ENCODE data around the gene CCAR1.
"Not testable (repeated sequence)": the region's sequence is repeated elsewhere in the genome, so short reads cannot be mapped to it uniquely, and the experiment has no call there.

CCAR1 gene

GRCh38 chr10:68828833-68829232 is 107.8 kb downstream of the CCAR1 start:
- DNase-seq (ENCODE audit: low read depth in 2 of 2) = no peak

GRCh38 chr10:68829521-68829920 is 108.5 kb downstream of the CCAR1 start:
- no peak for DNase-seq (ENCODE audit: low read depth in 2 of 2)

GRCh38 chr10:68829952-68830351 is 108.9 kb downstream of the CCAR1 start:
- DNase-seq (ENCODE audit: low read depth in 2 of 2) = no peak

GRCh38 chr10:68831961-68832455 is 111.0 kb downstream of the CCAR1 start:
- no peak for DNase-seq (ENCODE audit: low read depth in 2 of 2)

- no peak for DNase-seq (ENCODE audit: low read depth in 2 of 2)
Measured at GRCh38 chr10:68832601-68833000, 111.6 kb downstream of the CCAR1 start.

- DNase-seq (ENCODE audit: low read depth in 2 of 2) = no peak
Measured at GRCh38 chr10:68837626-68838322, 116.7 kb downstream of the CCAR1 start.

- not testable (repeated sequence) for DNase-seq (ENCODE audit: low read depth in 2 of 2)
Measured at GRCh38 chr10:68840650-68841049, 119.6 kb downstream of the CCAR1 start.

All from stimulated activated CD4-positive, alpha-beta T cell treated with anti-CD3 and anti-CD28 coated beads, Interleukin-1b, Interleukin-23, amount 100 ng/mL, for 1 hour (primary cell).